Neuronal stem cell (in vitro differentiated cells): Measurements from ENCODE around the gene AMZ1.
A peak's percentile ranks its signal among the peaks of the same experiment; 100 is the strongest.
"Not testable (repeated sequence)": the region's sequence is repeated elsewhere in the genome, so short reads cannot be mapped to it uniquely, and the experiment has no call there.

Experiments
- DNase-seq: peaks from one replicate; pipeline ENCODE4 v3.0.0-alpha.2; 2013; ENCODE audit warnings: low spot score
- H2AFZ ChIP-seq: one replicate; pipeline ENCODE4 v1.6.1; 2013; ENCODE audit warnings: mild to moderate bottlenecking, low read length, inconsistent platforms
- H2AK5ac ChIP-seq: 2 replicates; pipeline ENCODE4 v1.6.1; 2013; ENCODE audit warnings: low read depth, mild to moderate bottlenecking, inconsistent platforms, low read length, moderate library complexity, mixed read lengths
- H2BK120ac ChIP-seq: 2 replicates; pipeline ENCODE4 v1.6.1; 2013; ENCODE audit warnings: low read depth, mild to moderate bottlenecking, inconsistent platforms, low read length, moderate library complexity, mixed read lengths
- H2BK12ac ChIP-seq: one replicate; pipeline ENCODE4 v1.6.1; 2013; ENCODE audit warnings: low read length, inconsistent platforms
- H2BK15ac ChIP-seq: 2 replicates; pipeline ENCODE4 v1.6.1; 2013; ENCODE audit warnings: mild to moderate bottlenecking, low read length, inconsistent platforms, mixed read lengths
- H2BK5ac ChIP-seq: one replicate; pipeline ENCODE4 v1.6.1; 2013; ENCODE audit warnings: inconsistent platforms, mild to moderate bottlenecking, low read length, moderate library complexity
- H3K14ac ChIP-seq: one replicate; pipeline ENCODE4 v1.6.1; 2013; ENCODE audit warnings: low read length, inconsistent platforms
- H3K18ac ChIP-seq: 2 replicates; pipeline ENCODE4 v1.6.1; 2013; ENCODE audit warnings: low read length, inconsistent platforms
- H3K23ac ChIP-seq: 2 replicates; pipeline ENCODE4 v1.6.1; 2013; ENCODE audit warnings: low read depth, mild to moderate bottlenecking, mixed read lengths, low read length, inconsistent platforms; ENCODE audit not compliant: poor library complexity
- H3K27ac ChIP-seq: replicated peaks from 3 replicates; pipeline ENCODE4 v1.5.1; 2013; ENCODE audit warnings: low read length, inconsistent platforms
- H3K27me3 ChIP-seq, 3 experiments: 2 replicates each; pipeline ENCODE4 v1.6.1; 2013; ENCODE audit warnings: low read length in 3 of 3, mild to moderate bottlenecking in 2 of 3, inconsistent platforms in 1 of 3, low read depth in 1 of 3, mixed read lengths in 1 of 3, moderate library complexity in 1 of 3; ENCODE audit not compliant: control insufficient read depth in 3 of 3, insufficient read depth in 3 of 3
- H3K36me3 ChIP-seq, 2 donors: replicated peaks in 1 of 2; 2 replicates each; pipeline ENCODE4 v1.6.1; 2013; ENCODE audit warnings: low read length in 2 of 2; ENCODE audit not compliant: control insufficient read depth in 2 of 2, insufficient read depth in 2 of 2
- H3K4ac ChIP-seq: 2 replicates; pipeline ENCODE4 v1.6.1; 2013; ENCODE audit warnings: inconsistent platforms, mild to moderate bottlenecking, low read length, moderate library complexity
- H3K4me1 ChIP-seq, 2 donors: 1 replicate in 1 of 2; 2 replicates in 1 of 2; pipeline ENCODE4 v1.6.1; 2013; ENCODE audit warnings: low read length in 2 of 2, low read depth in 1 of 2; ENCODE audit not compliant: control insufficient read depth in 2 of 2, insufficient read depth in 1 of 2
- H3K4me2 ChIP-seq: one replicate; pipeline ENCODE4 v1.6.1; 2013; ENCODE audit warnings: mild to moderate bottlenecking, low read length, inconsistent platforms; ENCODE audit not compliant: insufficient read depth, poor library complexity, severe bottlenecking
- H3K4me3 ChIP-seq, 2 donors: 2 replicates each; pipeline ENCODE4 v1.5.1; 2013; ENCODE audit warnings: low read length in 2 of 2, mild to moderate bottlenecking in 2 of 2, inconsistent platforms in 1 of 2, moderate library complexity in 1 of 2
- H3K79me1 ChIP-seq: one replicate; pipeline ENCODE4 v1.6.1; 2013; ENCODE audit warnings: low read depth, mild to moderate bottlenecking, inconsistent platforms, low read length, moderate library complexity
- H3K9ac ChIP-seq: one replicate; pipeline ENCODE4 v1.6.1; 2013; ENCODE audit warnings: mild to moderate bottlenecking, low read depth, low read length, inconsistent platforms; ENCODE audit not compliant: poor library complexity
- H3K9me3 ChIP-seq, 2 donors: replicated peaks in 1 of 2; 2 replicates each; pipeline versions ENCODE3 to v1.6.1; 2013; ENCODE audit warnings: low read length in 2 of 2, mild to moderate bottlenecking in 2 of 2, inconsistent platforms in 1 of 2, low read depth in 1 of 2, mixed read lengths in 1 of 2, moderate library complexity in 1 of 2; ENCODE audit not compliant: control insufficient read depth in 2 of 2, insufficient read depth in 1 of 2
- H4K8ac ChIP-seq: one replicate; pipeline ENCODE4 v1.6.1; 2013; ENCODE audit warnings: low read depth, mild to moderate bottlenecking, inconsistent platforms, low read length, moderate library complexity
- H4K91ac ChIP-seq: one replicate; pipeline ENCODE4 v1.6.1; 2013; ENCODE audit warnings: low read length, low read depth, mild to moderate bottlenecking, inconsistent platforms; ENCODE audit not compliant: poor library complexity
- WGBS, 2 donors: extraction: QIAGEN DNeasy Blood & Tissue Kit; methylation state at CpG; one replicate each; pipeline ENCODE4 v1.1.7; 2013; ENCODE audit warnings: missing lambda C conversion rate in 2 of 2, mixed read lengths in 1 of 2; ENCODE audit not compliant: insufficient read length in 2 of 2, insufficient replicate concordance in 1 of 2; ENCODE audit errors: extremely low coverage in 2 of 2; 5-methylcytosine and 5-hydroxymethylcytosine counted together

The AMZ1 gene

GRCh38 chr7:2736411-2736914 lies 48.5 kb downstream of the AMZ1 start:
- no peaks in the 10 kb centered on the region for H3K27me3 ChIP-seq
- no peak overlapping the region for H4K91ac ChIP-seq
- peaks cover 2 to 9% of the 10 kb centered on the region in 2 donors for H3K9me3 ChIP-seq
- H2BK15ac ChIP-seq, result no peak overlapping the region
- DNase-seq, result no peak
- H3K79me1 ChIP-seq, result peaks cover 14% of the 10 kb centered on the region
- H3K27ac ChIP-seq, result no peak overlapping the region
- no peak overlapping the region for H2AK5ac ChIP-seq
- no peak overlapping the region for H3K9ac ChIP-seq
- H2BK5ac ChIP-seq, result no peak overlapping the region
- H3K4ac ChIP-seq, result no peak overlapping the region
- peaks cover 3% of the 10 kb centered on the region in 2 donors for H3K4me1 ChIP-seq
- H3K36me3 ChIP-seq, result peaks cover 0 to 18% of the 10 kb centered on the region in 2 donors
- H3K18ac ChIP-seq, result peak overlapping the region; percentile 51
- peak overlapping the region; percentile 14 for H3K14ac ChIP-seq
- no peak overlapping the region for H4K8ac ChIP-seq
- H3K4me3 ChIP-seq, result no peak overlapping the region
- no peak overlapping the region for H2AFZ ChIP-seq
- H2BK120ac ChIP-seq, result no peak overlapping the region
- H3K23ac ChIP-seq, result no peak overlapping the region
- WGBS, 2 donors, result no CpG with 5 or more reads among the region's 17 CpGs
- no peak overlapping the region for H2BK12ac ChIP-seq
- H3K4me2 ChIP-seq, result no peak overlapping the region

DNA sequence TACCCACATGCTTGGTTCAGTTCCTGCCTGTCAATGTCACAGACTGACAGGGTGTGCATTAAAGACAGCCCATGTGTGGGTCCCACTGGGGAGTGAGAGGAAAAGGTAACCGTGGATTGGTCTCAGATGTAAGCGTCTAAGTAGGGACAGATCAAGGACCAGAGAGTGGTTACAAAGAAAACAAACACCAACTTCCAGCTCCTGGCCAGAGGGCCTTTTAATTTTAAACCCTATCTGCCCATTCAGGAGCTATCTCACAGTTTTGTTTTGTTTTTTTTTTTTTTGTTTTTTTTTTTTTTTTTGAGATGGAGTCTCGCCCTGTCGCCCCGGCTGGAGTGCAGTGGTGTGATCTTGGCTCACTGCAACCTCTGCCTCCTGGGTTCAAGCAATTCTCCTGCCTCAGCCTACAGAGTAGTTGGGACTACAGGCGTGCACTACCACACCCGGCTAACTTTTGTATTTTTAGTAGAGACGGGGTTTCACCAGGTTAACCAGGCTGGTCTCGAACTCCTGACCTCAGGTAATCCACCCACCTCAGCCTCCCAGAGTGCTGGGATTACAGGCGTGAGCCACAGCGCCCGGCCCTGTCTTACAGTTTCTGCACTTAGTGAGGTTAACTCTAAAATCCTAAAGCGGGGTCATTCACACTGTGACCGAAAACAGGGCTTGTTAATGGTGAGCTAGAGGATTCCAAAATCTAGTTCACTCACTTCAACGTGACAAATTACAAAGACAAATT lies 49.2 kb downstream of the AMZ1 start:
- H3K27ac ChIP-seq, H3K4me3 ChIP-seq, H3K18ac ChIP-seq, H2BK5ac ChIP-seq, DNase-seq, H3K4ac ChIP-seq, H3K4me1 ChIP-seq, H3K27me3 ChIP-seq, H2AFZ ChIP-seq, H2BK15ac ChIP-seq, H4K8ac ChIP-seq, H2BK120ac ChIP-seq, H3K9ac ChIP-seq, H2AK5ac ChIP-seq, H3K4me2 ChIP-seq, H2BK12ac ChIP-seq, H4K91ac ChIP-seq, H3K23ac ChIP-seq: not testable (repeated sequence)
- Histone ChIP-seq H3K79me1 (peaks cover 14% of the 10 kb centered on the region), H3K36me3 (peaks cover 2 to 12% of the 10 kb centered on the region in 2 donors), H3K14ac (peak overlapping the region; percentile 14), H3K9me3 (peaks cover 2 to 11% of the 10 kb centered on the region in 2 donors)
- no CpG with 5 or more reads among the region's 15 CpGs for WGBS, 2 donors

GRCh38 chr7:2737771-2738540 lies 50.0 kb downstream of the AMZ1 start:
- no peak for DNase-seq
- Histone ChIP-seq H4K8ac (no peak overlapping the region), H3K36me3 (peaks cover 2 to 11% of the 10 kb centered on the region in 2 donors), H2AFZ (no peak overlapping the region), H4K91ac (no peak overlapping the region), H3K27ac (no peak overlapping the region), H3K23ac (no peak overlapping the region), H3K18ac (no peak overlapping the region), H2AK5ac (no peak overlapping the region), H3K4ac (no peak overlapping the region), H3K9ac (no peak overlapping the region), H3K4me3 (no peak overlapping the region), H2BK15ac (no peak overlapping the region), H3K27me3 (no peaks in the 10 kb centered on the region), H3K4me2 (no peak overlapping the region), H3K9me3 (peaks cover 4 to 13% of the 10 kb centered on the region in 2 donors), H2BK5ac (no peak overlapping the region), H2BK12ac (no peak overlapping the region), H3K14ac (no peak overlapping the region), H2BK120ac (no peak overlapping the region), H3K79me1 (peaks cover 14% of the 10 kb centered on the region), H3K4me1 (peaks cover 3% of the 10 kb centered on the region in 2 donors)
- whole genome bisulfite sequencing, 2 donors, result no CpG with 5 or more reads among the region's 18 CpGs
